Astrocyte (in vitro differentiated cells and primary cell): ENCODE data around the gene CTBP2. TPM values are rescaled to one million over a fixed set of nuclear protein-coding genes. Genes with fewer than 3 reads are reported as not detected.
A peak's percentile ranks its signal among the peaks of the same experiment; 100 is the strongest.

Source experiments
- DNase-seq: peaks from one replicate; pipeline ENCODE4 v3.0.0-alpha.2; 2010; ENCODE audit warnings: low read depth
- FAIRE-seq: peaks from 2 replicates; lab custom pipeline; 2011; peaks lifted over from hg19 to GRCh38; lab: Jason Lieb, UNC
- H2AFZ ChIP-seq: 2 replicates; pipeline ENCODE4 v1.6.0; 2012; ENCODE audit warnings: low read depth, low read length, inconsistent platforms
- H3K27ac ChIP-seq: 2 replicates; pipeline ENCODE4 v1.5.1; 2011; ENCODE audit warnings: low read depth, low read length, inconsistent platforms
- H3K27me3 ChIP-seq: 2 replicates; pipeline ENCODE4 v1.6.0; 2011; ENCODE audit warnings: low read length, inconsistent platforms; ENCODE audit not compliant: insufficient read depth
- H3K36me3 ChIP-seq: 2 replicates; pipeline ENCODE4 v1.5.1; 2011; ENCODE audit warnings: low read length, inconsistent platforms; ENCODE audit not compliant: insufficient read depth
- H3K4me1 ChIP-seq: 2 replicates; pipeline ENCODE4 v1.5.1; 2011; ENCODE audit warnings: low read length, inconsistent platforms; ENCODE audit not compliant: insufficient read depth
- H3K4me2 ChIP-seq: 2 replicates; pipeline ENCODE4 v1.6.0; 2012; ENCODE audit warnings: low read length, inconsistent platforms
- H3K4me3 ChIP-seq: 2 replicates; pipeline ENCODE4 v1.5.1; 2011; ENCODE audit warnings: low read depth, mild to moderate bottlenecking, low read length, inconsistent platforms; ENCODE audit not compliant: insufficient read depth
- H3K79me2 ChIP-seq: 2 replicates; pipeline ENCODE4 v1.6.0; 2012; ENCODE audit warnings: mild to moderate bottlenecking, low read length, inconsistent platforms; ENCODE audit not compliant: insufficient read depth
- H3K9ac ChIP-seq: 2 replicates; pipeline ENCODE4 v1.6.0; 2012; ENCODE audit warnings: mild to moderate bottlenecking, low read length, inconsistent platforms
- H3K9me3 ChIP-seq: 2 replicates; pipeline ENCODE4 v1.5.1; 2012; ENCODE audit warnings: low read depth, mild to moderate bottlenecking, low read length, inconsistent platforms; ENCODE audit not compliant: insufficient read depth
- H4K20me1 ChIP-seq: 2 replicates; pipeline ENCODE4 v1.6.0; 2012; ENCODE audit warnings: low read length, inconsistent platforms; ENCODE audit not compliant: insufficient read depth
- H3K27ac Mint-ChIP-seq: one replicate; pipeline ENCODE4 v1.8.0; 2021; ENCODE audit warnings: mild to moderate bottlenecking, mixed read lengths; ENCODE audit not compliant: unreplicated experiment
- H3K27me3 Mint-ChIP-seq: one replicate; pipeline ENCODE4 v1.8.0; 2021; ENCODE audit warnings: low read depth, mixed read lengths; ENCODE audit not compliant: unreplicated experiment
- H3K36me3 Mint-ChIP-seq: one replicate; pipeline ENCODE4 v1.8.0; 2021; ENCODE audit warnings: low read depth, mixed read lengths; ENCODE audit not compliant: unreplicated experiment
- H3K4me1 Mint-ChIP-seq: one replicate; pipeline ENCODE4 v1.8.0; 2021; ENCODE audit warnings: low read depth, mixed read lengths; ENCODE audit not compliant: unreplicated experiment
- H3K4me3 Mint-ChIP-seq: one replicate; pipeline ENCODE4 v1.8.0; 2021; ENCODE audit warnings: mild to moderate bottlenecking, moderate library complexity, mixed read lengths; ENCODE audit not compliant: unreplicated experiment
- H3K9me3 Mint-ChIP-seq: one replicate; pipeline ENCODE4 v1.8.0; 2021; ENCODE audit warnings: mild to moderate bottlenecking, mixed read lengths; ENCODE audit not compliant: unreplicated experiment
- EZH2 ChIP-seq: IDR thresholded peaks from 2 replicates; pipeline ENCODE4 v1.6.1; 2012; ENCODE audit warnings: mild to moderate bottlenecking, low read length, inconsistent platforms; ENCODE audit not compliant: insufficient read depth
- total RNA-seq: library from RNA; stranded (reverse); gene quantifications from 2 replicates; pipeline ENCODE4 v1.2.1, GENCODE V29; 2021
- TF ChIP-seq, protein P1 (sequence below): IDR thresholded peaks from 2 replicates; pipeline ENCODE4 v1.5.1; 2011; ENCODE audit warnings: low read depth, mild to moderate bottlenecking, inconsistent platforms, low read length, moderate library complexity; ENCODE audit not compliant: insufficient read depth

CTBP2 gene
- total RNA-seq, 1 donor from 2014 or later: 109 TPM

DNA sequence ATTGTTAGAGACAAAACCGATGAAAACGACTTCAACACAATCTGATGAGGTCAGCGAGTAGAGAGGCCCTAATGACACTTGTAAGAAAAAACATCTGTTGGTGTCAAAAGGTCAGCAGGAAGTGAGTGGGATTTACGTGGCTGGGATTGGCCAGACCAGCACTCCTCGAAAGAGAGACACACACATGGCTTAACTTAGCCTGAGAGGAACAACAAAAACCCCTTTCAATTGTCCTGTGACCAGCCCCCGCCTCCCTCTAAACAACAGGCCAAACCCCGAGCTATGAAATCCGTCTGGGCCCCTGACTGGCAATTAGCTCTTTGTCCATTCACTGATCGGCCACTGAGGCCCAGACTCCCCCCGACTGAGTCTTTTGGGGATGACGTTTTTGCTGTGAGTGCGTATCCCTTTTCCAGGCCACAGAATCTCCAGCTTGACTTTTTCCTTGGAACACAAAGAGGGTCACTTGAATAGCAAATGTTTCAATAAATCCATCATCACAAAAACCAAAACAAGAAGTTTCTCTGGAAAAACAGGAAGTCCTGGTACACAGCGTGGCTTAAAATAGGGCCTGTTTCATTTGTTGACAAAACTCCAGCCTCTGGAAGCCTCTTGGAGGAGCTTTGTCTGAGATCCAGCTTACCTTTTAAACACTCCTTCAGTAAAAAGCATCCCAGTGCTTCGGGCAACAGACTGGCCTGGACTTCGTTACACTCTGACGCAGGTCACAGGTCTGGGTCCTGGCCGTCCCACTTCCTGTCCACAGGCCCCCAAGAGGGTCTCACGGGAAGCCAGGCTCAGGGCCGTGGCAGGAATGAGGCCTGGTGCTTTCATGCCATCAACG is 103.0 kb downstream of the CTBP2 start:
- Histone ChIP-seq H3K9me3 (no peaks in the 10 kb centered on the region), H2AFZ (no peak overlapping the region), H3K27ac (peak overlapping the region; percentile 83), H4K20me1 (peaks cover 85% of the 10 kb centered on the region), H3K9ac (peak overlapping the region; percentile 77), H3K36me3 (no peaks in the 10 kb centered on the region), H3K4me2 (peak overlapping the region; percentile 70), H3K4me3 (no peak overlapping the region), H3K79me2 (peaks cover 84% of the 10 kb centered on the region), H3K4me1 (peaks cover 57% of the 10 kb centered on the region), H3K27me3 (no peaks in the 10 kb centered on the region)
- Mint-ChIP-seq H3K9me3 (no peaks in the 10 kb centered on the region), H3K4me1 (peaks cover 52% of the 10 kb centered on the region), H3K27me3 (no peaks in the 10 kb centered on the region), H3K36me3 (peaks cover 37% of the 10 kb centered on the region), H3K4me3 (peak overlapping the region; percentile 50), H3K27ac (peak overlapping the region; percentile 96)
- TF ChIP-seq, protein P1, sequence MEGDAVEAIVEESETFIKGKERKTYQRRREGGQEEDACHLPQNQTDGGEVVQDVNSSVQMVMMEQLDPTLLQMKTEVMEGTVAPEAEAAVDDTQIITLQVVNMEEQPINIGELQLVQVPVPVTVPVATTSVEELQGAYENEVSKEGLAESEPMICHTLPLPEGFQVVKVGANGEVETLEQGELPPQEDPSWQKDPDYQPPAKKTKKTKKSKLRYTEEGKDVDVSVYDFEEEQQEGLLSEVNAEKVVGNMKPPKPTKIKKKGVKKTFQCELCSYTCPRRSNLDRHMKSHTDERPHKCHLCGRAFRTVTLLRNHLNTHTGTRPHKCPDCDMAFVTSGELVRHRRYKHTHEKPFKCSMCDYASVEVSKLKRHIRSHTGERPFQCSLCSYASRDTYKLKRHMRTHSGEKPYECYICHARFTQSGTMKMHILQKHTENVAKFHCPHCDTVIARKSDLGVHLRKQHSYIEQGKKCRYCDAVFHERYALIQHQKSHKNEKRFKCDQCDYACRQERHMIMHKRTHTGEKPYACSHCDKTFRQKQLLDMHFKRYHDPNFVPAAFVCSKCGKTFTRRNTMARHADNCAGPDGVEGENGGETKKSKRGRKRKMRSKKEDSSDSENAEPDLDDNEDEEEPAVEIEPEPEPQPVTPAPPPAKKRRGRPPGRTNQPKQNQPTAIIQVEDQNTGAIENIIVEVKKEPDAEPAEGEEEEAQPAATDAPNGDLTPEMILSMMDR: no peak
- no peak for TF ChIP-seq EZH2
- DNase-seq (peak; percentile 93), FAIRE-seq (no peak)

DNA sequence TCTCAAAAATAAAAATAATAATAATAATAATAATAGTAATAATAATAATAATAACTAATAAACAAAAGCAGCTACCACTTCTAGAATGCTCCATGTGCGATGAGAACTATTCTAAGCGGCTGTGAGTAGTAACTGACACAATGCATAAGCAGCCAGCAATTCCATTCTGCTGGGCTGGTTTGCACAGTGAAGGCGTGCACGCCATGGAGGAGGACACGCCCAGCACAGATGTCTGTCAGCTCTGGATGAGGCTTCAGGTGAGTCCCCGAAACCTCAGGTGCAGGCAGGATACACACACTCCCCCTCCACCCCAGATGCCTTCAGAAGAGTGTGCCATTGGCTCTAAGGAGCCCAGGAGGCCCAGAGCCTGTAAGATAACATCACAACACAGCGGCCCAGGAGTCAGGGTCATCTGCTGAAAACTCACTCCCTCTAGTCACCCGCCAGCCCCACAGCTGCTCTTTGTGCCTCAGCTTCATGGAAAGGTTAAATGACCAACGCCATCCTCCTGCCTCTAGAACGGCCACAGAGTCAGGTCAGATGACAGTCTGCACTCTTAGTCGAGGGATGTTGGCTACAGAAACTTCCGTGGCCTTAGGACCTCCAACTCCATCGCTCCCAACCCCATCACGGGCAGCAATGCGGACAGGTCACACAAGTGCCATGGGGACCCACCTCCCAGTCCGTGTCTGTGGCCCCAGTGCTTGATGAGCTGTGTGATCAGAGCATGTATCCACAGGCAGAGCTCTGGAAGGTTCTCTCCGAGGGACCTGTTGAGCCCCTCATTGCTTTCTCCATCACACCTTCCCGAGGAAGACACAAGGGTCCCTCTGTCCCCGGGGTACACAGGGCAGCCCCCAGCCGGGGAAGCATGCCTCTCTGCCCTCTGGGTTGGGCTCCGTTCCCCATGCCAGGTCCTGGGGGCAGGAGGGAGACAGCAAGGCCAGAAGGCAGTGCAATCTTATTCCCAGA is 103.9 kb downstream of the CTBP2 start:
- peak overlapping the region; percentile 50 for H3K4me3 Mint-ChIP-seq
- H3K4me1 Mint-ChIP-seq: peaks cover 47% of the 10 kb centered on the region
- DNase-seq: no peak
- H3K36me3 ChIP-seq: no peaks in the 10 kb centered on the region
- H3K4me3 ChIP-seq: no peak overlapping the region
- peaks cover 38% of the 10 kb centered on the region for H3K36me3 Mint-ChIP-seq
- TF ChIP-seq EZH2: no peak
- TF ChIP-seq, protein P1: no peak
- H3K27me3 ChIP-seq: no peaks in the 10 kb centered on the region
- peaks cover 85% of the 10 kb centered on the region for H4K20me1 ChIP-seq
- peak overlapping the region; percentile 83 for H3K27ac ChIP-seq
- peaks cover 48% of the 10 kb centered on the region for H3K4me1 ChIP-seq
- peak overlapping the region; percentile 77 for H3K9ac ChIP-seq
- peaks cover 84% of the 10 kb centered on the region for H3K79me2 ChIP-seq
- no peaks in the 10 kb centered on the region for H3K27me3 Mint-ChIP-seq
- no peak for FAIRE-seq
- peak overlapping the region; percentile 96 for H3K27ac Mint-ChIP-seq
- no peaks in the 10 kb centered on the region for H3K9me3 Mint-ChIP-seq
- H3K9me3 ChIP-seq: no peaks in the 10 kb centered on the region
- peak overlapping the region; percentile 70 for H3K4me2 ChIP-seq
- no peak overlapping the region for H2AFZ ChIP-seq
